DLD1 (cell line): Measurements from ENCODE around the gene SLC38A6.
"Not testable (repeated sequence)": the region's sequence is repeated elsewhere in the genome, so short reads cannot be mapped to it uniquely, and the experiment has no call there.

ENCODE experiments used
- in situ Hi-C: cut with HindIII; loops from 2 replicates; pipeline ENCODE4 v1.10.0; 2017; ENCODE audit warnings: low sequenced_read_pairs

The SLC38A6 gene

GRCh38 chr14:61048640-61049039 lies 67.6 kb downstream of the SLC38A6 start:
- in situ Hi-C loops = loop anchor here (10.0 kb wide), 1 partner anchor 414 kb away; no protein-coding TSS in a partner anchor

GRCh38 chr14:61050417-61050816 lies 69.4 kb downstream of the SLC38A6 start:
- in situ Hi-C loops = no loop called here

- in situ Hi-C loops = no loop called here
Measured at GRCh38 chr14:61051051-61051450, 70.0 kb downstream of the SLC38A6 start.

DNA sequence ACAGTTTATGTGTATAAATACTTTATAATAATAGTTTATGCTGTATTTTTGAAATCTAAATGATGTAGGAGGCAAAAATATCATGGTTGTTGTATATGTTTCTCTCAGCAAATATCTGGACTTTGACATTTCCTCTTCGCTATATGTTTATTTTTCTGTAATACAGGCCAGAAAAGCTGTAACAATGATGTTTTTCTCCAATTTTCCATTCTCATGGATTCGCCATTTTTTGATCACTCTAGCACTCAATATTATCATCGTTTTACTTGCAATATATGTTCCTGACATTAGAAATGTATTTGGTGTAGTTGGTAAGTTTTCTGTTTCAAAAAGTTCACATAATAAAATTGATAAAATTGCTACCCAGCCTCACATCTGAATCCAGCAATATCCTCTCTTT lies 70.6 kb downstream of the SLC38A6 start:
- in situ Hi-C loops = no loop called here

GRCh38 chr14:61063461-61063860 lies 82.4 kb downstream of the SLC38A6 start:
- in situ Hi-C loops = no loop called here

DNA sequence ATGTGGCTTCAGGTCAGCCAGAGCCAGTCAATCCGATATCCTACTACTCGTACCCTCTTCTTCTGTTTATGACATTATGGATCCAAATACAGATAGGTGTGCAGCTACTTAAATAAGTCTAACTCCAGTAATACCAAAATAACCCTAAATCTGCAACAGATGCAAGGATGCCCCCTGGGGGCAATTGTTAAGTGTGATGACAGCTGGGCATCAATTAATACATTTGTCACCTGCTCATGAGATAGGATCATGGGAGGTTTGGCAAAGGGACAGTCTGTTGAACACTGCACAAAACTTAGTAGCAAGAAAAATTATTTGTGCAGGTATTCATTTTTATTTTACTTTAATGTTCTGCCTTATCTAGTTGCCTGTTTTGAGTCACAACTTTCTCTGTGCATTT lies 83.2 kb downstream of the SLC38A6 start:
- in situ Hi-C loops = no loop called here

- in situ Hi-C loops = no loop called here
Measured at GRCh38 chr14:61064856-61065255, 83.8 kb downstream of the SLC38A6 start.

DNA sequence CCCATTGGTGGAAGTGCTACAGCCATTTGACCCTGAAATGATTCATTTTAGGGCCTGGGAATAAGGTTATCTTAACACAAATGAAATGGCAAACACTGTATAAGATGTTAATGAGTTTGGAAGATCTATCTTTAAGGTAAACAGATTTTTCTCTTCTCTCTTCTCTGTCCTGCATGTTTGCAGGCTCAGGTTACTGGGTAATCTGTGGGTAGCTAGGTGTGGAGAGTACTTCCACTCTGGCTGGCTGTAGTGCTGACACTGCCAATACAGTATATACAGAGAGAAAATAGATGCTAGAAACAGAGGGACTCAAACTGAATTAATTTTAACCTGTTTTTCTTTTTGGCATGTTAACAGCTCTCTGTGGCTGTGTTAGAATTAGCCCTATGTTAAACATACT lies 84.6 kb downstream of the SLC38A6 start:
- in situ Hi-C loops = no loop called here

- in situ Hi-C loops = not testable (repeated sequence)
Measured at GRCh38 chr14:61072442-61072841, 91.4 kb downstream of the SLC38A6 start.

GRCh38 chr14:61074852-61075251 lies 93.8 kb downstream of the SLC38A6 start:
- in situ Hi-C loops = no loop called here

DNA sequence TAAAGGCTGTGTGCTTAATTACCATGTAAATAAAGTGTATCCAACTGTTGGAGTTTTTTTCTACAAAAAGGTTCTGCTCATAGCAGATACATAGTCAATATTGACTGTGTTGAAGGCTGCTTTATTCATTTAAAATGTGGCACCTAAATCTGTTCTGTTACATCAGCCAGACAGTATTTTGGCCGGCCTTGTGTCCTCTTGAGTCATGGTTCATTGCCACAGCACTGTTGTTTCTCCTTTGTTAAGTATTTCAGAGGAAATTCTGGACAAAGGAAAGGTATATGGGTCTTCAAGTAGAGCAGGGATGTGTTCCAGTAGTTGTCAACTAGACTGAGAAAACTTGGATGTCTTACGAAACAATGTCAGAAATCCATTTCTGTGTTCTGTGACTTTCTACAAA lies 95.5 kb downstream of the SLC38A6 start:
- in situ Hi-C loops = no loop called here

GRCh38 chr14:61077437-61077836 lies 96.4 kb downstream of the SLC38A6 start:
- in situ Hi-C loops = no loop called here

DNA sequence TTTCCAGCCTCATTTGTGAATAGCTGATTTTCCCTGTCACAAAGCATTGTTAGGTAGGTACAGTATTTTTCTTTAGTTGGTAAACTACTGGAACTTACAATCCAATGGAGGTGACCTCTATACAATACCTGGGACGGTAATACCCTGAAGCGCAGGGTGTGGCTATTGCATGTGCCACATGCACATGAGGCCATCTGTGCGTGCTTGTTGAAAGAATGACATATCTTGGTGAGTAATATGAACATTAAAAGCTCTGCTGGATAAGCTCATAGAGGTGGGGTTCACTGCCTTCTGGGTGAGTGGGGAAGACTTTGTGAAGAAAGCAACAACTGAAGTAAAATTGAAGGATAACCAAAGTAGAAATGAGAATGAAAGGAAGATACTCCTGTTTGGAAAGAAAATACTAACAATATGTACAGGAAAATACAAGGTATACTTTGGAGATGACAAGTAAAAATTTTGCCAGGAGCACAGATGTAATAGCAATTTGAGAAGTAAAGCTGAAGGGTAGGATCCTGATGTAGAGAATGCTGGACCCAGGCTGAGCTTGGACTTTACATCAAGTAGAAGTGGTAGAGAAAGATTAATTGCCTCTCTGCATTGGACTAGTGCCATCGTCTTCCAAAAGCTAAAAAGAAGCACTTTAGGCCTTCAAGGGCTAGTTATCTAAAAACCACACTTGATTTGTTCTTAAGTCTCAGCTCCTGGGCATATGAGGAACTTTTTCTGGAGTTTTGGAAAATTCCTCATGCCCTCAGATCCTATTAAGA lies 97.1 kb downstream of the SLC38A6 start:
- in situ Hi-C loops = no loop called here

DNA sequence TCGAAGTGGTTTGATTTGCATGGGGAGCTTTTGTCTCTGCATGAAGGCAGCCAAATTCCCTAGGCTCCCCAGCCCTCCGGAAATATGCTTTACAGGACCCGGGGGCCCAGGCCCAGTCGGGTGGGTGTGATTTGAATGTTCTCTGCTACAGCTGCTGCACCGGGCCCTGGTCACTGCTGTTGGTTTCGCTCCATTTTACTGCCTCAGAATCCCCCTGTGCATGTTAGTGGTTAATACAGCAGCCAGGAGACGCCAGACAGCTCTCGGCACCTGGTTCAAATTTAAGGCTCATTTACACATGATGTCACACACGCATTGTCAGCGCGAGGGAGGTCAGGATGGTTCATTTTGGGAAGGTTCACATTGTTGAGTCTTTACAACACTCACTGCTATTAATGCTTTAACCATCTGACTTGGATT lies 99.6 kb downstream of the SLC38A6 start:
- in situ Hi-C loops = no loop called here

DNA sequence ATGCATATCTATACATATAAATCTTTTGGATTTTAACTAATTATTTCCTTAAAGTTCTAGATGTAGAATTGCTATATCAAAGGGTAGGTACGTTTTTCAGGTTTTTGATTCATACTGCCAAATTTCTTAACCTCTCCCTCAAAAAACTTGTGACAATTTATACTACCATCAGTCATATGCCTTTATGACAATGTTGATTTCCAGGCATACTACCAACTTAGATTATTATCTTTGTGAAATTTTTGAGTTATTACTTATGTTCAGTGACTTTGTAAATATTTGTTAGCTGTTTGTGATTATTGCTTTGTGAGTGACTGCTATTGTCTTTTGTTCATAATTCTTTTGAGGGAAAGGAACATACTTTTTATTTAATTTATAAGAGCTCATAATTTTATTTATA lies 107.0 kb downstream of the SLC38A6 start:
- in situ Hi-C loops = no loop called here

GRCh38 chr14:61089126-61089750 lies 108.2 kb downstream of the SLC38A6 start:
- in situ Hi-C loops = no loop called here

- in situ Hi-C loops = no loop called here
Measured at GRCh38 chr14:61090432-61091216, 109.6 kb downstream of the SLC38A6 start.

GRCh38 chr14:61091657-61092273 lies 110.7 kb downstream of the SLC38A6 start:
- in situ Hi-C loops = no loop called here

DNA sequence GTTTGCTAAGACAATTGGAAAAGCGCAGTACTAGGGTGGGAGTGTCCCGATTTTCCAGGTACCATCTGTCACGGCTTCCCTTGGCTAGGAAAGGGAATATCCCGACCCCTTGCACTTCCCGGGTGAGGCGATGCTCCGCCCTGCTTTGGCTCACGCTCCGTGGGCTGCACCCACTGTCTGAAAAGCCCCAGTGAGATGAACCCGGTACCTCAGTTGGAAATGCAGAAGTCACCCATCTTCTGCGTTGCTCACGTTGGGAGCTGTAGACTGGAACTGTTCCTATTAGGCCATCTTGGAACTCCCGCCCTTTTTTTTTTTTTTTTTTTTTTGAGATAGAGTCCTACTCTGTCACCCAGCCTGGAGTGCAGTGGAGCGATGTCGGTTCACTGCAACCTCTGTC lies 117.1 kb downstream of the SLC38A6 start:
- in situ Hi-C loops = not testable (repeated sequence)

DNA sequence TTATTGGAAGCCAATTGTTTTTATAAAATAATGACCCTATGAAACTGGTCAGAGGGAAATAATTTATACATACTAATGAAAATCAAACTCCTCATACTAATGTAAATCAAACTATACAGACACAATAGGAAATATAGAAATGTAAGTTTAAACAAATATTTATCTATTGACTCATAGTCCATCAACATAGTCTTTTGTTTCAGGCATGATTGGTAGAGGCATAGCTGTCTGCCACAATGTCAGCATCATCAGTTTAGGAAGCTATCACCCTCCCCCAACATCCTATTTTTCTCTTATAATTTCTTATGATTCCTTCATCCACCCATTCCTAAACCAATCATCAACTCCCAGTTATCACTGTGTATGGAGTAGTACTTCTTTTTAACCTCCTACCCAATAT lies 117.7 kb downstream of the SLC38A6 start:
- in situ Hi-C loops = no loop called here

DNA sequence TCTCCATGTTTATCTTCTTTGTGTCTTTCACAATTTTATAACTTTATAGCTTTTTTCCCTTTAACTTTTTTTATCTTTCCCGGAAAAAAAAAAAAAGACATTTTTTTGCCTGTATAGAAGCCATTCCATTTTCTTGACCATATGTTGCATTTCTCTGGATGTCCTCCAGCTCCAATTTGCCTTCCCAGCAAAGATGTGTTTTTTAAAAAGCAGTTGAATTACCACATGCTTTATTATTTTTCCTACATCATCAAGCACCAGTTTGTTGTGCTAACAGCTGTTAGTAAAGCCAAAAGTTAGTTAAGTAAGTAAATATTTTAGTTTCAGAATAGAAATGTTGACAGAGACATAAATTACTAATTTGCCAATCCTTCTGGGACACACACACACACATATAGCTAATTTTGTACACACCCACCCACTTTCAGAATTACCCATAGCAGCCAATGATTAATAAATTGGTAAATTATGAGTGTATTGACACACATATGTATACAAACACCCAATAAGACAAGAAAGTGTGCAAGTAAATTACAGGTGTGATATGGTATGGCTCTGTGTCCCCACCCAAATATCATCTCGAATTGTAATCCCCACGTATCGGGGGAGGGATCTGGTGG lies 118.3 kb downstream of the SLC38A6 start:
- in situ Hi-C loops = no loop called here
